ENCODE measurements around the gene TNS3. TPM values are rescaled to one million over a fixed set of nuclear protein-coding genes. Genes with fewer than 3 reads are reported as not detected.
A peak's percentile ranks its signal among the peaks of the same experiment; 100 is the strongest.

TNS3 gene
- total RNA-seq, 1 experiment from 2014 or later: 27.6 TPM

DNA sequence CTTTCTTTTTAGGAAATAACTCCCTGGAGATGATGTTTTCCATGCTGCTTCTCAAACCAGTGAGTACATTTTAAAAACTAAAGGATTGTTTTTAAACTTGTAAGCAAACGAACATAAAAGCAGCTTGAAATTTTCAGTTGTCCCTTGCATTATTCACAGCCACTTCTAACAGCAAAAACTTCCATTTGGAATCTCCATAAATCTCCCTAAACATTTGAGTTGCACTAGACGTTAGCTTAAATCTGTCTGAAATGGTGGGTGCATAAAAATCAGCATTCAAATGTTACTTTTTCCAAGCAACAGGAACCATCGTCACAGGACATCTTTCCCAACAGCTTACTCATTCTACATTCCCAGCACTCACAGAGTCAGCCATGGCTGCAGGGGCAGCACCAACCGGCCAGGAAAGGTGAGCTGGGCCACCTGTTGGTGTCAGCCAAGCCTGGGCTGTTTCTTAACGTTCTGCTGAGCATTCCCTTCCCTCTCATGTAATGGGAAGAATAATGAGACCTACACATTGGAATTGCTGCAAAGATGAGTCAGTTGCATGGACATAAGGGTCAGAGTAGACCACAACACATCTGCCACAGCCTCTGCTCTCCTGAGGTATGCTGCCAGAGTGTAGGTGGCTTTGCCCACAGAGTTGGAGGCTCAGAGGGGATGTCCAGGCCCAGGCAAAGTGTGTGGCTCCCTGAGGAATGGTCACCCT is 163.2 kb downstream of the TNS3 start:
- DNase-seq: no peak
- Histone ChIP-seq H3K36me3 (peaks cover 46% of the 10 kb centered on the region), H3K4me3 (no peak overlapping the region), H3K9me3 (peaks cover 8% of the 10 kb centered on the region), H3K27me3 (no peaks in the 10 kb centered on the region)

DNA sequence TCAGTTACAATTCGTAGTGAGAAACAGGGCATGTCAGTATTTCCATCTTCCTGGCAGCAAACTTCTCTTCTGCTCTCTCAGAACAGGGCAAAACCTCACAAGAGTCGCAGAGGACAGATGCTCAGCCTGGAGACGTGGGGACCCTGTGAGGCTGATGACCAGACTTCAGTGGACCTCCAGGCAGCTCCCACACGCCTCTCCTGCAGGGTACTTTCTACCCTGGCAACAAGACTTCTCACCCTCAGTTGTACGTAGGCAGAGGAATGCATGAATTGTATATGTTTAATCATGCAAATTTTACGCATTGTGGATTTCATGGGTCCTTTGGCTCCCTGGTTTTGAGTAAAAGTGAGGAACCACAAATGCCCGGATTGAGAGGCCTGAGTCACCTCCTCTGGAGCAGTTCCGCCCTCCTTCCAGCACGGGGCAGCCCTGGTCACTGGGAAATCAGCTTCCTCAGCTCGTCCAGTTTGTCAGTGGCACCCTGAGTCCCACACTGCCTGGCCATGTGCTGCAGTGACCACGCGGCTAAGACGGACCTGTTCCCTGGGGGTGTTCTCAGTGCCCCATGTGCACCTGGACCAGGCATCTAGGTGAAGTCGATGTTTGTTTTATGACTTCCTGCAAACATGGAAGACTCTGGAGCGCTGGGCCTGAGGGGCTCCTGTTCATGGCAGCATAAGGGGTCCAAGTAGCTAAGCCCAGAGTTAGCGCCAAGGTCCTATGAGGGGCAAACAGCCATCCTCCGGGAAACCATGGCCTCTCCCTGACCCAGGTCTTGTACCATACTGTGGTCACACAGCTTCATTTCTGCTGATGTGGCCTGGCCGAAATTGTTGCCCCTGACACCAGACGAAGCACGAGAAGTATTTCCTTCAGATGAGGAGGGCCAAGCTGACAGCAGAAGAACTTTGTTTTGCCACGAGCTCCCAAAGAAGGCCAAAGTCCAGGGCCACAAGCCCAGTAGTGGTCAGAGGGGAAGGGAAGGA is 165.1 kb downstream of the TNS3 start:
- H3K4me3 ChIP-seq: no peak overlapping the region
- peaks cover 31% of the 10 kb centered on the region for H3K36me3 ChIP-seq
- no peaks in the 10 kb centered on the region for H3K27me3 ChIP-seq
- peaks cover 8% of the 10 kb centered on the region for H3K9me3 ChIP-seq
- DNase-seq: no peak

DNA sequence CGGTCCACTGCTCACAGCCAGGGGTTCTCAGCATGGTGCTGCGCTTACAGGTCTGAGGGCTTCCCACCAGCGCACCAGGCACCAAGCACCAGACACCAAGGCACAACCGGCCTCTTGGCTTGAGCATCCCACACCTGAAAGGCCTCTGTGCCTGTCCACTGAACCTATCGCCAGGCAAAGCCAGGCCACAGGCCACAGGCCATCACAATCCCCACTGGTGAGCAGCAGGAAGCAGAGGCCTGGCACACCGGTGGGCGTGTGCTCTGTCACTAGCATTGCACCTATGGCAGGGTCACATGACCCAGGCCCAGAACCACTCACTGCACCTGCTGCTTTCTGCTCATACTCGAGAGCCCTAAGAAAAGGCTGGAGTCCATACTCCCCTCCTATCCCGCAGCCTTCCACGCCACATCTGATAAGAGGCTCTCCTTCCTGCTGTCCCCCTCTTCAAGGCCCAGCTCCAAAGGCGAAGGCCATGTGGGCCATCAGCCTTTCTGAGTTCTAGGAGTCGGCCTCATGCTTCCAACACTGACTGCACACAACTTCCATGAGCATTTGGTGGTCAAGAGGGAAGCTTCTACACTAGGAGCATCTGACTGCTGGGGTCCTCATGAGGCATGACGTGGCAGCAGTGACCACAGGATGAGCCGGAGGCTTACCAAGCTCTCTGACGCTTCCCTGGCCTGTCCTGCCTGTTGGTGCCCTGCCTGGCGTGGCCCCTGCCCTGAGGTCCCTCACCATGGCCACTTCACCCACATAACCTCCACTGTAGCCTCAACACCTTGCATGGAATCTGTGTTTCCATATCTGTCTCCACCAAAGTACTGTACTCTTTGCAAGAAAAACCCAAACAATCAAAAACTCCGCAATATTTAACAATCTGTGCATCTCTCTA is 166.3 kb downstream of the TNS3 start:
- peaks cover 28% of the 10 kb centered on the region for H3K36me3 ChIP-seq
- H3K27me3 ChIP-seq: no peaks in the 10 kb centered on the region
- H3K4me3 ChIP-seq: no peak overlapping the region
- no peak for DNase-seq
- peaks cover 5% of the 10 kb centered on the region for H3K9me3 ChIP-seq

DNA sequence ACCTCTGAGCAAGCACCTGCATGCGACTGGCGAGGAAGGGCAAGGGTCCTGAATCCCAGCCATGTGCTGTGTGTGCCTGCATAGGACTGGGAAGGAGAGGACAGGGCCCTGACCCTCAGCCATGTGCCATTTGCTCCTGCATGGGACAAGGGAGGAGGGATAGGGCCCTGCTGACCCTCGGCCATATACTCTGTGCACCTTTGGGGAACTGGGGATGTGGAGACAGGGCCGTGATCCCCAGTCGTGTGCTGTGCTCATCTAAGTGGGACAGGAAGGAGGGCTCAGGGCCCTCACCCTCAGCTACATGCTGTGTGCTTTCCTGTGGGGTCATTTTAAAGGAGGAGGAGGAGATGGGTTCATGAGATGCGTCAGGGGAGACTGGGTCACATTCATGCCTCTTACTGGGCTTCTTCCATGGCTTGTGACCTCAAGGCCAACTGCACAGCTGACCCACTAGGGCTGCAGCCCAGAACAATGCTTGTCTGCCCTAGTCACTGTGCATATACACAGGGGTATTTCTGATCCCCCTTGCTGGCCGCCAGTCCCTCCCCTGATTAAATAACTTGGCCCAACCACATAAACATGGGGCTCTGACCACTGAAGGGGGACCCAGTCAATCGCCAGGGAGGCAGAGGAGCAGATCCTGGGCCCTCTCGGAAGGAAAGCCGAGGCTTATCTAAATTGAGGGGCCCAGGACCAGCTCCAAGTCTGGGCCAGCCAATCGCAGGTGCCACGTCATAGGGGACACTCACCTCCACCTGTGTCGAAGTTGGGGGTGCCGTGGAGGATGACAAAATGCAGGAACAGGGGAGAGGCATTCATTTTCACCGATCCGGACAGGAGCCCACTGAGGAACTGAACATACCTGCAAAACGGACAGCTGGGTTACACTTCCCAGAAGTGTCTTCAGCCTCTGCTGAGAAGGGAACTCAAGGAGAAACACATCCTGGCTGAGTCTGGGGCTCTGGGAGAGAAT is 167.3 kb downstream of the TNS3 start:
- no peaks in the 10 kb centered on the region for H3K9me3 ChIP-seq
- H3K4me3 ChIP-seq: no peak overlapping the region
- H3K27me3 ChIP-seq: no peaks in the 10 kb centered on the region
- DNase-seq: no peak
- peaks cover 25% of the 10 kb centered on the region for H3K36me3 ChIP-seq

DNA sequence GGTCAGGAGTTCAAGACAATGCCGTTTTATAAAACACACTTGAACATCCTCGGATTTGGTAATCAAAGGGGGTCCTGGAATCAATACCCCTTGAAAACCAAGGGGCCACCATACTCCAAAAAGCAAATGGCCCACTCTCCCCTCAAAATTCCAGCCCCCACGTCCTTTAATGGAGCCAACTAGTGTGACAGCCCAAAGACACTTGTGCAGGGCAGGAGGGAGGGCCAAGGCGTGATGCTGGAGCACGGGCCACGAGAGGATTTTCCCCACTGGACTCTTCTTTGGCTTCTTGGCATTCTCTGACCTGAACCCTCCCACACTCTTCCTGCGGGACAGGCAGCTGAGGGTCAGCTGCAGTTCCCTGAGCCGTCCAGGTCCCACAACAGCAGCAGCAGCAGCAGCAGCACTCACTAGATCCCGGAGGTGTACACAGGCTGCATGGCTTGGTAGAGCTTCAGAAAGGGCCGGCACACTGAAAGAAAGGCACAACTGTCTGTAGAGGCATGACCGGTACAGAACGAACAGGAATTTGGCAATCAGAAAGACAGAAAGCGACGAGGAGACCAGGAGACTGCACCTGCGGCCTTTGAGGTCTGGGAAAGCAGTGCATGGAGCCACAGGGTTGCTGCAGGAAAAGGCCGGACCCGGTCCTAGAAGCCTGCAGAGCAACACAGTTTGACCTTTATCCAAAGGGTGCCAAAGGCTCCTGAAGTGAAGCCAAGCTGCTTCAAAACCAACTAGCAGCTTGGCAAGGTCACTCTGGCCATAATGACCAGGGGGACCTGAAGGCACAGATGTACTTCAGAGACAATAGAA is 168.2 kb downstream of the TNS3 start:
- Histone ChIP-seq H3K27me3 (no peaks in the 10 kb centered on the region), H3K36me3 (peaks cover 21% of the 10 kb centered on the region), H3K4me3 (no peak overlapping the region), H3K9me3 (no peaks in the 10 kb centered on the region)
- DNase-seq: no peak

DNA sequence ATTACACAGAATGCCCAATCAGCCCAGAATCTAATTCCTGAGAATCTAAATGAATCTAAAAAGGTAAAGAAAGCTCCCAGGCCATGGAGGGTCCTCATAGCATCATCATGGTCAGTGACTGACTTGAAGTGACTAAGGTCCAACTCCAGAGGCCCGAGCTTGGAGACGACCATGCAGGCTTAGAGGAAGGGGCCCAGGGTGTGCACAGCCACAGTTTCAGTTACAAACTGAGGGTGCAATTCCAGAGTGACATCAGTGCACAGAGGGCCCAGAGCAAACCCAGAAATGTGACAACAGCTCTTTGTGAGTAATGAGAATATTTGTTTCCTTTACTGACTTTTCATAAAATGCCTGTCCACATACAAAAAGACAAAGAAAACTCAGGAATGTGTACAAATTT is 170.0 kb downstream of the TNS3 start:
- peaks cover 20% of the 10 kb centered on the region for H3K36me3 ChIP-seq

DNA sequence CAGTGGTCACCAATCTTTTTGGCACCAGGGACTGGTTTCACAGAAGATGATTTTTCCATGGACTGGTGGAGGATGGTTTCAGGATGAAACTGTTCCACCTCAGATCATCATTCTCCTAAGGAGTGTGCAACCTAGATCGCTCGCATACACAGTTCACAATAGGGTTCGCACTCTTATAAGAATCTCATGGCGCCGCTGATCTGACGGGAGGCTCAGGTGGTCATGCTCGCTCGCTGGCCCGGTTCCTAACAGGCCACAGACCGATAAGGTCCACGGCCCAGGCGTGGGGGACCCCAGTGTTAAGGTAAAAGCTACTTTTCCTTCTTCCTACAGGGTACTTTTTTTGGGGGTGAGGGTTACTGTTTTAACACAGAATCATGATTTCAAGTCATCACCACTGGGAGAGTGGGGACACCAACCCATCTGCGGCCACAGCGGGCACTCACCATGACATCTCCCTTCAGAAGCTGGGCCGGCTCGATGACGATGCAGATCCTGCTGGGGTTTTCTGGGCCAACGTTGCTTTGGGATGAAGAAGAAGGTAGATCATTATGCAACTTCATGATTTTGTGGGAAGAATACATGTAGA is 170.5 kb downstream of the TNS3 start:
- no peak for DNase-seq
- Histone ChIP-seq H3K36me3 (peaks cover 20% of the 10 kb centered on the region), H3K9me3 (no peaks in the 10 kb centered on the region)

More for the DNA sequence above, 170.0 kb downstream of the TNS3 start:
- Histone ChIP-seq H3K9me3 (no peaks in the 10 kb centered on the region), H3K27me3 (no peaks in the 10 kb centered on the region), H3K4me3 (no peak overlapping the region)
- DNase-seq: no peak

DNA sequence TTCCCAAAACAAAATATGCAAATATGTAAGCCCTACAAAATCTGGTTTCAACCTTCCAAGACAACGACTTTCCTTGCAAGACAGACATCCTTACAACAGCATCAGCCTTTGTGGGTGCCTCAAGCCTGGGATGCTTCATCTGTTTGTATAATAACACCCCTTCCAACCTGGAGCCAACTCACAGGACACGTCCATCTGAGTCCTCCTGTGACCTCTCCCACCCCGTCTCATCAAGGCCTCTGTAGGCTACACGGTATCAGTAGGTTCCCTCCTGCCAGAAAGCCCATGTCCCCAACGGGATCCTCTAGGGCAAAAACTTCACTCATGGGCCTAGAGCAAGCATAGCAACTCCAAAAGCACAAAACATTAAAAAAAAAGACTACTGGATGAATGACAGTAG is 173.2 kb downstream of the TNS3 start:
- no peaks in the 10 kb centered on the region for H3K9me3 ChIP-seq
- peaks cover 17% of the 10 kb centered on the region for H3K36me3 ChIP-seq
- H3K27me3 ChIP-seq: no peaks in the 10 kb centered on the region
- no peak for DNase-seq
- H3K4me3 ChIP-seq: no peak overlapping the region

More for the DNA sequence above, 170.5 kb downstream of the TNS3 start:
- Histone ChIP-seq H3K4me3 (no peak overlapping the region), H3K27me3 (no peaks in the 10 kb centered on the region)

DNA sequence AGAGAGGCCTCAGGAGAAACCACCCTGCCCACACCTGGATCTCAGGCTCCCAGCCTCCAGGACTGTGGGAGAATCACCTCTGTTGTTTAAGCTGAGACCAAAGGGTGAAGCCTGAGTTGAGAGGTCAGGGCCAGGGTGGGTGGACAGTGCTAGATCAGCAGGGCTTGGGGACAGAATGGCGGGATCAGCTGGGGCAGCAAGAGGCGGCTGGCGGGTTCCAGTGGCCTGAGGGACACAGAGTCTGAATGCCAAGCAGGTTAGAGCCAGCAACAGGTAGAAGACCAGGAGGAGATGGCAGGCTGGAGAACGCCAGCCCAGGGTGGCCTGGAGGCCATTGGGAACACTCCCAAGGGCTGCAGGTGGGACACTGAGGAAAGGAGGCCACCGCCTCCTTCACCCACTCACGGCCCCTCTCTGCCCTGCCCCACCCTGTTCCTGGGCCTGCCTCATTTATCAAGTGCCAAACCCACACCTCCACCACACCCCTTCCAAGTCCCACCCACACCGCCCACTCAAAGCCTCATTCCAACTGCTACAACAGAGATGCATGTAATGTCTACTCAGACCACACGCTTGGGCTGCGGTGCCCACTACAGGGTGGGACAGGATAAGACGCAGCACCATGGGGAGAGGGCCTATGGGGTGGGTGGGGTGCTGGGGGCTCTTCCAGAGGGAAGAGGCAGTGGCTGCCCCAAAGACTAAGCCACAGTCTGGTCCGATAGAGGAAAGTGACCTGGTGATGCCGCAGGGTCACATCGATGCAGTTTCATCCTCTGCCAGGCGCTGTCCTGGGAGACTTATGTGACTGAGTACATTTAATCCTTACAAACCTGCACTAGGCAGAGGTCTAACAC is 173.9 kb downstream of the TNS3 start:
- peaks cover 16% of the 10 kb centered on the region for H3K36me3 ChIP-seq
- no peaks in the 10 kb centered on the region for H3K9me3 ChIP-seq
- no peak overlapping the region for H3K4me3 ChIP-seq
- DNase-seq: no peak
- H3K27me3 ChIP-seq: no peaks in the 10 kb centered on the region

DNA sequence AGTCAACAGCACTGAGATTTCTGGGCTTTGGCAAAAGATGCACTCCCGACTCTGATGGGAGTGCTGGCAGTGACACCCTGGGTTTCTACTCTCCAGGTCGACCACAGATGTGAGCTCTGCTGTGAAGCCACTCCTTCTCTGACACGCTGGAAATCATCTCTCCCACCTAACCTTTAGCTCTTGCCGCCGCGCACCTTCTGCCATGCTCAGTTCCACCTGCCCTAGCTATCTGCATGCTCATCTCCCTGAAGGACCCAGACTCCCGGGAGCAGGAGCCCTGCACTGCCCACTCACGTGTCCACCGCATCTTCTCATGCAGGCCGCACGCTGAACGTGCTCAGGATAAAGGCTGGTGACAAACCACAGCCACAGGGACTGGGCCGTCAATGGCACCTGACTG is 174.8 kb downstream of the TNS3 start:
- H3K36me3 ChIP-seq: peaks cover 16% of the 10 kb centered on the region
- H3K4me3 ChIP-seq: no peak overlapping the region
- H3K27me3 ChIP-seq: no peaks in the 10 kb centered on the region
- H3K9me3 ChIP-seq: no peaks in the 10 kb centered on the region
- DNase-seq: no peak

DNA sequence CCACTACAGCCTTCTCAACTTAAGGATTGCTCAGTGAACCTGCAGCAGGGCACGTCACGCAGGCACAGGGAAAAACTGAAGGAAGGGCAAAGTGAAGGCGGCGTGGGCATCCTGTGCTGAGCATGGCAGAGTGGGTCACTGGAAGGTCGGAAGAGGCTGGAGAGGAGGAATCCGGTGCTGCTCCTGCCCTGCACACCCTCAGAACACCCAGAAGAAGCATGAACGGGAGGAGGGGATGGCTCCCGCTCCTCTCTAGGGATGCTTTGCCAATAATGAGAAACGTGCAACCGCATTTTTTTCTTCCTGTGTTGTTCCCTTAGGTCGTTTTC is 175.1 kb downstream of the TNS3 start:
- Histone ChIP-seq H3K9me3 (no peaks in the 10 kb centered on the region), H3K4me3 (no peak overlapping the region), H3K36me3 (peaks cover 16% of the 10 kb centered on the region), H3K27me3 (no peaks in the 10 kb centered on the region)
- no peak for DNase-seq

DNA sequence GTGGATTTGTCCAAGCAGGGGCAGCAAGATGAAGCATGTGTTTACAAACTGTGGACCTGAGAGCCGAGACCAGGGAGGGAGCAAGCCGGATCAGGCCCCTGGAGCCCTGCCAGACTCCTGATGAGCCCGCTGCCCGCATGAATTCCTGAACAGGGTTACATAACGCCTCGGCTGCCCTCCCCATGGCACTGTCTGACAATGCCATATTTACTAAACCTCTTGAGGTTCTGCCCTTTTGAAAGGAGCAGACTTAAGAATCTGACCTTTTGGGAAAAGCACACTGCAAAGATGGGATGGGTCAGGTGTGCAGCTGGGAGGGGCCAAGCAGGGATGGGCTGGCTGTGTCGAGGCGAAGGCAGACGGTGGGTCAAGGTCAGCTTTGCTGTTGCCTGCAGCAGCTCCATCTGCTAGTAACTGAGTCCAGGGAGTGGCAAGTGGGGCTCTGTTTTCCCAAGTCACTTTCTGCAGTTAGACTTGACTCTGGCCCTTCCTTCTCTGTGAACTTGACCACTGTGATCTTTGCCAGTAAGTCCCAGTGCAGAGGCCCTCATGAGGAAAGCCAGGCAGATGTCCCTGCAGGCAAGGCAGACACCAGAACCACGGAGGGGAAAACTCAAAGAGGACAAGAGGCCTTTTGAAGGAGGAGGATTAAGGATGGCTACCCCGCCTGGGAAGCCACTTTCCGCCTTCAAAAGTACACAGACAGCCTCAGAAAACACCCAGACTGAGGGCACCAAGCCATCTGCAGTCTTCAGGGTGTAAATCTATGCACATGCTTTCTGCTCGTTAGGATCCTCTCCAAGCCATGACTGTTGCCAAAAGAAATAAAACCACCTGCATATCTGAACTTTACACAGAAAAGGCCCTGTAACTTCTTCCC is 175.8 kb downstream of the TNS3 start:
- Histone ChIP-seq H3K36me3 (peaks cover 12% of the 10 kb centered on the region), H3K27me3 (no peaks in the 10 kb centered on the region)

DNA sequence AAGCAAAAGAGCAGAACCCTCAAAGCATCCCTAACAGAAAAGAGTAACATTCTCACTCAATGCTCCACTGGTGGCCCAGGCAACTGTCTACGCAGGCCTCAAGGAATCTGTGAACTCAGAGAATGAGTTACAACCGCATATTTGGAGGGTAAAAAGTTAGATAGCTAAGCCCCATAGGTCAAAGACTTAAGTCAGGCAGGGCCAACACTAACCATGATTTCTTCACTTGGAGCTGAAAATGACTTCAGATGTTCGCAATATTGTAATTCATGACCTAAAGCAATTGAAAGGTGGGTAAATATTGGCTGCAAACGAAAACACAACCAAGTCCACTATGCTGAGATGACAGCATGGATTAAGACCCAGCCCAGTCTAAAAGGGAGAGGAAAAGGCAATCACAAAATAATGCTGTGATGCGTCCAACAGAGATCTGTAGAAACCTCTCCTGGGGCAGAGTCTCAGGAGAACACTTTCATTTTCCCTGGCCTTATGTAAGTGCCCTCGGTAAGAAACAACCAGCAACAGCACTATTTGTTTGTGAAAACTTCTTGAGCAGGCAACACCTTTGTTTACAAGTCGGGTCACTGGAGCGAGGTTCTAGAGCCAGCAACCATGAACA is 176.5 kb downstream of the TNS3 start:
- DNase-seq: no peak

More for the DNA sequence above, 175.8 kb downstream of the TNS3 start:
- DNase-seq: peak; percentile 85
- no peak overlapping the region for H3K4me3 ChIP-seq
- H3K9me3 ChIP-seq: no peaks in the 10 kb centered on the region

More for the DNA sequence above, 176.5 kb downstream of the TNS3 start:
- Histone ChIP-seq H3K36me3 (peaks cover 4% of the 10 kb centered on the region), H3K27me3 (no peaks in the 10 kb centered on the region), H3K9me3 (no peaks in the 10 kb centered on the region), H3K4me3 (no peak overlapping the region)
